CD4-positive, alpha-beta T cell treated with Interleukin-4 for 4 hours (primary cell): ENCODE measurements around the gene UFD1.

Experiments used
- DNase-seq: peaks from one replicate; pipeline ENCODE4 v3.0.0-alpha.2; 2020

UFD1 gene

GRCh38 chr22:19419086-19419463 is 59.9 kb downstream of the UFD1 start:
- no peak for DNase-seq

GRCh38 chr22:19412923-19413322 is 66.1 kb downstream of the UFD1 start:
- no peak for DNase-seq

DNA sequence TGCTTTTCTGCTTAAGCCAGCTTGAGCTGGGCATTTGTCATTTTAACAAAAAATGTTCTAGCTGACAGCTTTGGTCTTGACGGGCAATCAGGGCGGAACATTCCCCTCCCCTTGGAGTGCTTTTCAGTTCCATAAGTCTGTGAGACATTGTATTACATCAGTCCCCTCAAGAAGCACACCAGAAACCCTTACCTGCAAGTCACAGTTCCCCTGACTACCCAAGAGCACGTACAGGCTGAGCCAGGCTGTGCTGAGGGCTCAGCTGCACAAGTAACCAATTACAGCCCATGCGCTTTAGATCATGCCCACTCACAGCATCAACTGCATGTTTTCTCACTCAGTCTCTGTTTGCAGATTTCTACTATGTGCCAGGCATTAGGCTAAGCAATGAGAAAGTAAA is 66.5 kb downstream of the UFD1 start:
- DNase-seq = no peak

DNA sequence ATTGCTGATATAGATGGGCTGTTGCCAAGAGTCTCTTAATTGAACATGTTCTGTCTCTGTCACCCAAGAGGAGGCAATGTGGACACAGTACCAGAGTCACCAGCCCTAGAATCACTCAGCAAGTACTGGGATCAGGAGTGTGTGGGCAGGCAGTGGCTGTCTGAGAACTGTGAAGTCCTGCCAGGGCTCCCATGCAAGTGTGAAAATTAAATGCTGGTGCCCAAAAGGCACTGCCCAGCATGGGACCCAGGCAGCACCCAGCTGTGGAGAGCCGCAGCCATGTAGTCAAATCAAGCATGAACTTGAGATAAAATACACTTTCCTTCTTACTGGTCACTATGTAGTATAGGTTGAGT is 67.3 kb downstream of the UFD1 start:
- DNase-seq = no peak

DNA sequence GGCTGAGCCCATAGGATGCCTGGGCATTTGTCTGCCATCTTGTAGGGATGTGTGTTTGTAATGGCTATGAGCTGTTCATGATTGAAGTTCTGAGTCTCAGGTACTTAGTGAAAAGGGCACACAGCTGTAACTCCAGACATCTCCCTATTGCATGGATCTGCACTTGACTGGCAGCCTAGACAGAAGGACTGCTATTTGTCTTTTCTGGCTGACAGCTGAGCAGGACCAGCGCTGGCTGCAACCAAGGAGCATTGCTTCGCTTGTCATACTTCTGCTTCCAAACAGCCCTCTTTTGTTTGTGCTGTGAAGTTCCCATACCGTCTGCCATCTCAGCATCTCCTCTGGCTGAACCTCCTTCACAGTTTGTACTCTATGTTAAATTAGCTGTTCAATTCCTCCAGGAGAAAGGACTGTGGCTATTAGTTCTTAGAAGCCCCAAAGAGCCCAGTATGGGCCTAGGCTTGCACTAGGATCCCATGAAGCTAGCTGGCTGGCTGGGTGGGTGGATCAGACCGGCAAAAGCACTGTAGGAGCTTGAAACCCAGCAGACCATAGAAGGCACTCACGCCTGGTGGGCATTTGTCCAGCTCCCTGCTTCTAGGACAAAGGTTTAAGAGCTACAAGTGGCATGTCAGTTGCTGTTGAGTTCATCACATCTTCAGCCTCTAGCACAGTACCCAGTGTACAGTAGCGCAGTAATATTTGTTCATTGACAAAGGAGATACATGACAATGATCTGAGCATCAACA is 67.9 kb downstream of the UFD1 start:
- no peak for DNase-seq

DNA sequence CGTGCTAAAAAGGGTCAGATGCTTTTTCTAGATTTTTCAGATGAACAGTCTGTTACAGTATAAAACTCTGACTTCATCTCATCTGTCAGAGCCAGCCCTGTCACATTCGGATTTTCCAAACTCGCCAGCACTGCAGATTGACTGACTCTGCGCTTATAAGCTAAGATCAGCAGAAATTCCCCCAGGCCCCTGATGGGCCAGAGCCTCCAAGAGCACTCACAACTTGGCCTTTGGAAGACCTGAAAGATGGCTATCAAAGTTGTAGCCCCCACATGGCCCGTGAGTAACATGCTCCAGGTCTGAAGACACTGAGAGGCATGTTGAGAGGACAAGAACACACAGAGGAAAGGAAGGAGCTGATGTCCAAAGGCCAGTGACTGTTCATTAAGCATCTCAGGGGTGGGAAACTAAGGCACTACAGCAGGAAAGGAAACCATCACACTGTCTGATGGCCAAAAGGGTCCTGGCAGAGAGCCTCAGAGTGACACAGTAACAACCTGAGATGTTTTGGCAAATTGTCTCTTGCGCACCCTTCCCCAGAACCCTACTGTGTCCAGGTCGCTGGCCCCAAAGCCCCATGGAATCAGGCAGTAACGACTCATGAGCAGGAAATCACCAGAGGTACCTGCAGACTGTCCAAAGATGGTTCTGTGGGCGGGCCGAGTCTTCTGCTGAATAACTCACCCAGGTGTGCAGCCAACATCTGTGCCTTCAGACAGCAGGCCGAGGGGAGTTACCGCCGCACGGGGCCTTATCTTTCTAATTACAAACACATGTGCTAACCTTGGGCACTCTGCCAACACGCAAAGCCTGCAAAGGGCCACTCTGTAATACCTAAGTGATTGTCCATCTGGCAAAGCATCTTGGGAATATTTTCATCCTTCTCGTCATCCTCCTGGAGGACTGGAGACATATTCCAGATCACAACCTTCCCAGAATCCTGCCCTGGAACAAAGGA is 71.1 kb downstream of the UFD1 start:
- DNase-seq = no peak

DNA sequence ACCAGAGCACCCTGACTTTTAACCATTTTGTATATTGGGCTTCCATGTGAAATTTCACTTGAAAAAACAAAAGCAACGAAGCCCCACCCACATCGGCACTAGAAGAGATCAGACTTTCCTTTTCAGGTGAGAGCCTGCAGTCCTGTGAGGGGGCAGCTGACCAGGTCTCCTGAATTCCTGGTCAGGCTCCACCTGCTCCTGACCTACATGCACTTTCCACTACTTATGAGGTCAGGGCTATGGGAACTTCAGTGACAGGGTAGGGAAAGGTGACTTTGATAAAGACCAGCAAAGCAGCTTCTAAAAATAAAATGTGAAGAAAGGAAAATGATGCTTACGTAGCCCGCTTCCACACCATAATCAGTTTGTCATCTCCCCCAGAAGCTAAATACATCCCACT is 72.1 kb downstream of the UFD1 start:
- no peak for DNase-seq

DNA sequence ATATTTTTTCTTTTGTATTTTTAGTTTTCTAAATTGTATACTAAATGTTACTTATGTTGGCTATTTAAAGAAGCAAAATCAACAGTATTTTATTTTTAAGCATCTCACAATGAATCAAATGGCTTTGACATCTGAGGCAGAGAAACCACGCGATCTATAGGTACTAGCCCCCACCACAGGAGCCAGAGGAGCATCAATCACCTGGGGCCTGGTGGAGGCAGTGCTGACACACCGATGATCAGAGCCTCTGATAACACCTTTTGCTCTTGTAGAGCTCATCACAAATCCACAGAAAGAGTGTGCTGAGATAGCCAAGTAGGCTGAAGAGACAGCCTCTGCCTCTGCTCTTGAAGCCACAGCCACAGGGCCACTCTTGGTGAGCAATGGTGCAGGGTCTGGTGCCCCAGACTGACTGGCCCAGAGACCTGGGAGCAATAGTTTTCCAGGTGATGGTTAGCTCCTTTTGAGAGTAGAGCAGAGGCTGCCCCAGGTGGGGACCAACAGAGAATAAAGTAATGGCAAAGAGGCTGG is 72.6 kb downstream of the UFD1 start:
- DNase-seq = no peak

DNA sequence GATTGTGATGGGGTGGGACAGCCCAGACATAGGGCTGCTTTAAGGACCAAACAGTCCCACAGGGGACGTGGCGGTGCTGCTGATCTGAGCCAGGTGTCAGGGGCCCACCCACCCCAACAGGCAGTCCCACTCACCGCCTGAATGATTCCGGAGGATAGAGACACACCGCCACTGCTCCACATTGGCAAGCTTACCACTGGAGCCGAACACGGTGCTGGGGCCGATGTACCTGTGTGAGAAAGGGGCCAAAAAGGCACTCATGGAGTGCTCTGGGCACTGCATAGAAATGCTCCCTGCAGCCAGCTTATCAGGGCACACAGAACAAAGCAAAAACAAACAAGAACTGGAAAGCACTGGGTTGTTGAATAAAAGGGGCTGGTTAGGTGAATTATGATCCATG is 73.3 kb downstream of the UFD1 start:
- no peak for DNase-seq

- no peak for DNase-seq
Observed at GRCh38 chr22:19405133-19405532, 73.9 kb downstream of the UFD1 start.

GRCh38 chr22:19404676-19405075 is 74.3 kb downstream of the UFD1 start:
- no peak for DNase-seq

DNA sequence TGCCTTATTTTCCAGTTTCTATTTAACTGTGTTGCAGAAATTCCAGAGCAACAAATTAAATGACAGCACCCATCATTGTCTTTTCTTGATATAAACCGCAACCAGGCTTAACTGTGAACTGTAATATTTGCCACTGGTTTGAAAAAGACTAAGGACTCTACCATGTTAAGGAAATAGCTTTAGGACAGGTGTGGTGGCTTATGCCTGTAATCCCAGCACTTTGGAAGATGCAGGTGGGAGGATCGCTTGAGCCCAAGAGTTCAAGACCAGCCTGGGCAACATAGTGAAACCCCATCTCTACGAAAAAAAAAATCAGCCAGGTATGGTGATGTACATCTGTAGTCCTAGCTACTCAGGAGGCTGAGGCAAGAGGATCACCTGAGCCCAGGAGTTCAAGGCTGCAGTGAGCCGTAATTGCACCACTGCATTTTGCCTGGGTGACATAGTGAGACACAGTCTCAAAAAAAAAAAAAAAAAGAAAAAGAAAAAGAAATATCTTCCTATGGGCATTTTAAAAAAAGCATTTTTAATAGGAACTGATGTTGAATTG is 76.3 kb downstream of the UFD1 start:
- no peak for DNase-seq

DNA sequence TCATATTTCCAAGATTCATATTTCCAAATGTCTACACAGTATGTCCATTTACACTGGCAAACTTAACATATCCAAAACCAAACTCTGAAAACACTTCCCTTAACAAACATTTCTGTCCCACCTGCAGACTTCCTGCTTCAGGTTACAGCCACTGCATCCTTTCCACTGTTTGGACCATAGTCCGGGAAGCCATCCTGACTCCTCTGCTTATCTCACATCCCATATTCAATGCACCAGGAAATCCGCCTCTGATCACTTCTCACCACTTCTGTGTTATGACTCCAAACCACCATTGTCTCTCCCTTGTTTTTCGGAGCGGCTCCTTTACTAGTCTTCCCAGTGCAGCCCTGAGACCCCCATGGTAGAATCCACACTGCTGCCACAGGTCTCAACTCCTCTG is 77.5 kb downstream of the UFD1 start:
- DNase-seq = no peak

DNA sequence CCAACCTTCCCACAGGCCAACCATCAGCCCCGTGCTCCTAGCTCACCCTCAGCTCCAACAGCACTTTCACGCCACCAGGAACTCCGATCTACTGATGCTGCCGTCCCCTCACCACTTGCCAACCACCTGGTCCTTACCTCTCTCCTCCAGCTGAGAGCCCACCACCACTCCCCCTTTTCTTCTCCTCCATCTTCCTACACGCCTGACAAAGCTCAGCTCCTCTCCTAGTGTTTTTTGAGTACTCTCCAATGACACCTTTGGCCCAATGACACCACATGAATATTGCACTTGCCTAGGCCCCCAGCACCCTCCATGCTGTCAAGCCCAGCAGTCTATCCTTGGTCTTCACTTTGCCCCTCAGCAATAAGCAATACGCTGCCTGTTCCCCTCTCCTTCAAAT is 78.1 kb downstream of the UFD1 start:
- DNase-seq = no peak
